Liver (tissue), 9 donors: ENCODE data around the gene PPM1A. TPM values are rescaled to one million over a fixed set of nuclear protein-coding genes. Genes with fewer than 3 reads are reported as not detected.

Source experiments
- DNase-seq: peaks from one replicate; pipeline ENCODE4 v3.0.0-alpha.2; 2017; ENCODE audit warnings: low spot score
- H3K27ac ChIP-seq, 2 donors: one replicate each; pipeline ENCODE4 v1.7.0; 2013; ENCODE audit warnings: inconsistent platforms in 2 of 2, low read length in 2 of 2, control low read depth in 1 of 2, low read depth in 1 of 2, mild to moderate bottlenecking in 1 of 2
- H3K27me3 ChIP-seq, 4 donors: one replicate each; pipeline versions ENCODE4 v1.6.1 to v1.7.0; 2013; ENCODE audit warnings: low read length in 3 of 4, inconsistent platforms in 1 of 4, mild to moderate bottlenecking in 1 of 4, moderate library complexity in 1 of 4; ENCODE audit not compliant: control insufficient read depth in 4 of 4, insufficient read depth in 4 of 4
- H3K36me3 ChIP-seq, 4 donors: one replicate each; pipeline versions ENCODE4 v1.6.1 to v1.7.0; 2013; ENCODE audit warnings: low read length in 3 of 4, mild to moderate bottlenecking in 3 of 4, low read depth in 1 of 4, moderate library complexity in 1 of 4; ENCODE audit not compliant: control insufficient read depth in 4 of 4, insufficient read depth in 3 of 4
- H3K4me1 ChIP-seq, 4 donors: one replicate each; pipeline versions ENCODE4 v1.6.1 to v1.7.0; 2013; ENCODE audit warnings: low read length in 3 of 4, mild to moderate bottlenecking in 3 of 4, moderate library complexity in 1 of 4; ENCODE audit not compliant: control insufficient read depth in 4 of 4, insufficient read depth in 4 of 4
- H3K4me3 ChIP-seq, 3 donors: one replicate each; pipeline versions ENCODE4 v1.6.1 to v1.7.0; 2013; ENCODE audit warnings: low read length in 3 of 3, control low read depth in 1 of 3, low read depth in 1 of 3, mild to moderate bottlenecking in 1 of 3
- H3K9ac ChIP-seq, 2 donors: one replicate each; pipeline ENCODE4 v1.7.0; 2013; ENCODE audit warnings: low read length in 2 of 2, mild to moderate bottlenecking in 2 of 2, moderate library complexity in 2 of 2, control low read depth in 1 of 2, low read depth in 1 of 2
- H3K9me3 ChIP-seq, 4 donors: one replicate each; pipeline versions ENCODE4 v1.6.1 to v1.7.0; 2013; ENCODE audit warnings: low read length in 3 of 4; ENCODE audit not compliant: control insufficient read depth in 4 of 4
- ATF3 ChIP-seq: IDR thresholded peaks from 2 replicates; pipeline ENCODE4 v1.6.1; 2016; ENCODE audit warnings: antibody characterized with exemption
- CTCF ChIP-seq: fragments of 150-350 bp; IDR thresholded peaks from 2 replicates; pipeline ENCODE4 v1.5.1; 2017; ENCODE audit warnings: improper control_type of control experiment, low read depth, low read length; ENCODE audit not compliant: missing input control
- FOXA1 ChIP-seq: IDR thresholded peaks from 2 replicates; pipeline ENCODE4 v1.6.1; 2016; ENCODE audit warnings: antibody characterized with exemption
- GABPA ChIP-seq, 2 donors: IDR thresholded peaks in 1 of 2; conservative IDR thresholded peaks in 1 of 2; 2 replicates each; pipeline ENCODE4 v1.6.1; 2016; ENCODE audit warnings: antibody characterized with exemption in 2 of 2, mild to moderate bottlenecking in 1 of 2, moderate library complexity in 1 of 2
- HNF4A ChIP-seq, 2 donors: conservative IDR thresholded peaks; 2 replicates each; pipeline ENCODE4 v1.6.1; 2016; ENCODE audit warnings: antibody characterized with exemption in 2 of 2, mild to moderate bottlenecking in 2 of 2
- HNF4G ChIP-seq: IDR thresholded peaks from 2 replicates; pipeline ENCODE4 v1.6.1; 2016; ENCODE audit warnings: antibody characterized with exemption
- JUND ChIP-seq, 2 donors: IDR thresholded peaks; 2 replicates each; pipeline ENCODE4 v1.6.1; 2016; ENCODE audit warnings: antibody characterized with exemption in 2 of 2
- MAX ChIP-seq: IDR thresholded peaks from 2 replicates; pipeline ENCODE4 v1.6.1; 2016; ENCODE audit warnings: antibody characterized with exemption
- NR2F2 ChIP-seq: IDR thresholded peaks from 2 replicates; pipeline ENCODE4 v1.6.1; 2016; ENCODE audit warnings: antibody characterized with exemption
- RAD21 ChIP-seq, 2 donors: IDR thresholded peaks; 2 replicates each; pipeline ENCODE4 v1.6.1; 2016; ENCODE audit warnings: antibody characterized with exemption in 2 of 2, mild to moderate bottlenecking in 2 of 2
- REST ChIP-seq: IDR thresholded peaks from 2 replicates; pipeline ENCODE4 v1.6.1; 2016; ENCODE audit warnings: antibody characterized with exemption, mild to moderate bottlenecking
- RXRA ChIP-seq, 2 donors: IDR thresholded peaks; 2 replicates each; pipeline ENCODE4 v1.6.1; 2017 to 2018; ENCODE audit warnings: antibody characterized with exemption in 2 of 2, mild to moderate bottlenecking in 1 of 2
- SP1 ChIP-seq: IDR thresholded peaks from 2 replicates; pipeline ENCODE4 v1.6.1; 2018; ENCODE audit warnings: antibody characterized with exemption, mild to moderate bottlenecking
- TAF1 ChIP-seq: conservative IDR thresholded peaks from 2 replicates; pipeline ENCODE4 v1.6.1; 2016; ENCODE audit warnings: antibody characterized with exemption, mild to moderate bottlenecking
- YY1 ChIP-seq: IDR thresholded peaks from 2 replicates; pipeline ENCODE4 v1.6.1; 2016; ENCODE audit warnings: antibody characterized with exemption, mild to moderate bottlenecking
- WGBS: extraction: QIAGEN DNeasy Blood & Tissue Kit; methylation state at CpG from one replicate; pipeline ENCODE4 v1.1.7; 2013; 5-methylcytosine and 5-hydroxymethylcytosine counted together
- polyA plus RNA-seq, 2 donors: library from polyadenylated mRNA; stranded (reverse) in 1 of 2; unstranded in 1 of 2; fragments of 200-250 nt in 1 of 2; fragments of >200 nt in 1 of 2; fragmentation: Nextera tagmentation in 1 of 2; extraction: Ambion mirVana in 1 of 2; gene quantifications; one replicate each; pipeline versions ENCODE4 v1.2.1 to v1.2.3, GENCODE V29; 2013 to 2015
- total RNA-seq, 2 donors: library from RNA; depleted of rRNA; stranded (reverse); fragments of >200 nt; gene quantifications; one replicate each; pipeline ENCODE4 v1.2.3, GENCODE V29; 2014
- donor health status: healthy.
- donor health status: healthy.
- donor health status: healthy.
- donor health status: healthy.
- donor health status: healthy.

The PPM1A gene
- total and polyA plus RNA-seq, 4 donors, result 23.0 to 43.2 (median 29.5) TPM

- DNase-seq, result no peak
- 74% methylated on average over 1 of the region's 1 CpG for WGBS
These were observed 7.9 kb upstream of the PPM1A start for GRCh38 chr14:60241091-60241490.

GRCh38 chr14:60242429-60242828 is 6.6 kb upstream of the PPM1A start:
- H3K9ac ChIP-seq, result no peak overlapping the region
- H3K36me3 ChIP-seq, result no peaks in the 10 kb centered on the region
- H3K4me1 ChIP-seq, result peaks cover 0 to 2% (median 0%) of the 10 kb centered on the region in 4 donors
- DNase-seq, result no peak
- no peaks in the 10 kb centered on the region for H3K9me3 ChIP-seq
- H3K27ac ChIP-seq, result no peak overlapping the region
- TF ChIP-seq MAX (no peak), JUND (IDR thresholded peaks at IDR 0.05) (no peak), ATF3 (no peak), REST (no peak), RAD21 (IDR thresholded peaks at IDR 0.05) (no peak)
- no peaks in the 10 kb centered on the region for H3K27me3 ChIP-seq
- WGBS, result 87% methylated on average over 2 of the region's 2 CpGs
- H3K4me3 ChIP-seq, result no peak overlapping the region

More at GRCh38 chr14:60241091-60241490, 7.9 kb upstream of the PPM1A start:
- Histone ChIP-seq H3K27ac (no peak overlapping the region), H3K4me3 (no peak overlapping the region), H3K9ac (no peak overlapping the region), H3K4me1 (no peaks in the 10 kb centered on the region), H3K36me3 (no peaks in the 10 kb centered on the region), H3K27me3 (no peaks in the 10 kb centered on the region), H3K9me3 (no peaks in the 10 kb centered on the region)
- TF ChIP-seq NR2F2, result no peak
- no peak for TF ChIP-seq REST

- Histone ChIP-seq H3K9me3 (no peaks in the 10 kb centered on the region), H3K27ac (no peak overlapping the region), H3K9ac (no peak overlapping the region), H3K4me1 (peaks cover under 1 to 10% (median 3%) of the 10 kb centered on the region in 4 donors), H3K36me3 (no peaks in the 10 kb centered on the region), H3K4me3 (no peak overlapping the region), H3K27me3 (no peaks in the 10 kb centered on the region)
- DNase-seq, result no peak
- 69% methylated on average over 2 of the region's 2 CpGs for WGBS
- no peak for TF ChIP-seq NR2F2
- no peak for TF ChIP-seq SP1
- no peak for TF ChIP-seq CTCF
- TF ChIP-seq JUND (IDR thresholded peaks at IDR 0.05), result no peak
- TF ChIP-seq YY1, result no peak
- TF ChIP-seq GABPA (IDR thresholded peaks at IDR 0.05 in 1 of 2, conservative IDR thresholded peaks at IDR 0.05 in 1 of 2), result no peak
- no peak for TF ChIP-seq HNF4G
- no peak for TF ChIP-seq RXRA (IDR thresholded peaks at IDR 0.05)
- no peak for TF ChIP-seq ATF3
- no peak for TF ChIP-seq FOXA1
- no peak for TF ChIP-seq HNF4A (conservative IDR thresholded peaks at IDR 0.05)
- TF ChIP-seq TAF1, result no peak
- TF ChIP-seq RAD21 (IDR thresholded peaks at IDR 0.05), result no peak
- no peak for TF ChIP-seq MAX
These were observed 3.4 kb upstream of the PPM1A start for GRCh38 chr14:60245380-60246177.
